GM12873 (cell line): ENCODE data around the gene DOK1.
A peak's percentile ranks its signal among the peaks of the same experiment; 100 is the strongest.

ENCODE experiments used
- CTCF ChIP-seq: IDR thresholded peaks from 2 replicates; pipeline ENCODE4 v1.5.1; 2012; ENCODE audit warnings: low read depth, mild to moderate bottlenecking, moderate library complexity, low read length, control low read depth; ENCODE audit not compliant: insufficient read depth; ENCODE audit errors: missing control alignments

DOK1 gene

GRCh38 chr2:74529357-74530238 is 24.9 kb upstream of the DOK1 start, which contains the start of the genes AUP1 and HTRA2:
Gene AUP1 (minus strand): TSS chr2:74529706. CDS start chr2:74529629, 77 bp downstream.
Gene HTRA2 (plus strand): TSS chr2:74529933. CDS start chr2:74530007, 74 bp downstream.
- TF ChIP-seq CTCF: no peak

GRCh38 chr2:74530239-74531187 is 24.0 kb upstream of the DOK1 start:
- TF ChIP-seq CTCF: no peak

- TF ChIP-seq CTCF: no peak
Measured at GRCh38 chr2:74531666-74532065, 22.9 kb upstream of the DOK1 start.

- TF ChIP-seq CTCF: peak; percentile 25
Measured at GRCh38 chr2:74532222-74532621, 22.3 kb upstream of the DOK1 start.

- no peak for TF ChIP-seq CTCF
Measured at GRCh38 chr2:74533464-74533863, 21.1 kb upstream of the DOK1 start.

GRCh38 chr2:74534411-74534810 is 20.1 kb upstream of the DOK1 start:
- no peak for TF ChIP-seq CTCF
